HepG2 (cell line): ENCODE measurements around the gene PLEKHA6. TPM values are rescaled to one million over a fixed set of nuclear protein-coding genes. Genes with fewer than 3 reads are reported as not detected.

Source experiments
- DMAP1 ChIP-seq: IDR thresholded peaks from 2 replicates; pipeline ENCODE4 v1.6.1; 2016
- FOSL1 ChIP-seq: sonication (generic); formaldehyde crosslinking; IDR thresholded peaks from 2 replicates; pipeline ENCODE4 v1.9.0; 2021; ENCODE audit warnings: missing genetic modification reagents, borderline replicate concordance
- HNF4A ChIP-seq: sonication (generic); formaldehyde crosslinking; IDR thresholded peaks from 2 replicates; pipeline ENCODE4 v1.4.0; 2020; ENCODE audit warnings: missing genetic modification reagents
- HNF4G ChIP-seq, 2 experiments: sonication (generic) in 1 of 2; formaldehyde crosslinking in 1 of 2; IDR thresholded peaks; 2 replicates each; pipeline versions ENCODE4 v1.4.0 to v1.6.1; 2011 to 2020; ENCODE audit warnings: borderline replicate concordance in 2 of 2, low read depth in 2 of 2, mild to moderate bottlenecking in 2 of 2, low read length in 1 of 2, missing genetic modification reagents in 1 of 2, moderate library complexity in 1 of 2
- HNRNPK ChIP-seq: fragments of 200-400 bp; formaldehyde crosslinking; IDR thresholded peaks from 2 replicates; pipeline ENCODE4 v1.6.1; 2018; ENCODE audit warnings: low read length, low read depth, moderate library complexity, mild to moderate bottlenecking; ENCODE audit not compliant: poor library complexity, severe bottlenecking
- KDM1A ChIP-seq: IDR thresholded peaks from 2 replicates; pipeline ENCODE4 v1.6.1; 2016; ENCODE audit warnings: missing compliant biosample characterization
- MXD3 ChIP-seq: IDR thresholded peaks from 2 replicates; pipeline ENCODE4 v1.6.1; 2016; ENCODE audit warnings: mild to moderate bottlenecking, missing biosample characterization, missing genetic modification reagents
- MZF1 ChIP-seq: sonication (generic); formaldehyde crosslinking; IDR thresholded peaks from 2 replicates; pipeline ENCODE4 v1.8.1; 2023; ENCODE audit warnings: mild to moderate bottlenecking, missing genetic modification reagents, borderline replicate concordance
- PHF21A ChIP-seq: sonication (generic); formaldehyde crosslinking; IDR thresholded peaks from 2 replicates; pipeline ENCODE4 v1.5.0; 2020; ENCODE audit warnings: mild to moderate bottlenecking, missing genetic modification reagents
- TBX2 ChIP-seq: sonication (generic); formaldehyde crosslinking; IDR thresholded peaks from 2 replicates; pipeline ENCODE4 v1.5.0; 2020; ENCODE audit warnings: missing genetic modification reagents, mild to moderate bottlenecking, borderline replicate concordance
- TIGD3 ChIP-seq: sonication (generic); formaldehyde crosslinking; IDR thresholded peaks from 2 replicates; pipeline ENCODE4 v1.5.1; 2020; ENCODE audit warnings: mild to moderate bottlenecking, missing genetic modification reagents, borderline replicate concordance
- TP53 ChIP-seq: sonication (generic); formaldehyde crosslinking; conservative IDR thresholded peaks from 2 replicates; pipeline ENCODE4 v1.4.0; 2020; ENCODE audit warnings: missing genetic modification reagents
- TRIM24 ChIP-seq: sonication (generic); formaldehyde crosslinking; IDR thresholded peaks from 2 replicates; pipeline ENCODE4 v1.8.0; 2022; ENCODE audit warnings: mild to moderate bottlenecking, missing genetic modification reagents
- YEATS2 ChIP-seq: sonication (generic); formaldehyde crosslinking; IDR thresholded peaks from 2 replicates; pipeline ENCODE4 v1.4.0; 2020; ENCODE audit warnings: missing genetic modification reagents, borderline replicate concordance
- ZIK1 ChIP-seq: sonication (generic); formaldehyde crosslinking; IDR thresholded peaks from 2 replicates; pipeline ENCODE4 v1.5.0; 2020; ENCODE audit warnings: mild to moderate bottlenecking, low read depth, missing genetic modification reagents, borderline replicate concordance
- ZMYM3 ChIP-seq: sonication (generic); formaldehyde crosslinking; IDR thresholded peaks from 2 replicates; pipeline ENCODE4 v1.5.1; 2020; ENCODE audit warnings: mild to moderate bottlenecking, missing genetic modification reagents
- ZNF333 ChIP-seq: sonication (generic); formaldehyde crosslinking; IDR thresholded peaks from 2 replicates; pipeline ENCODE4 v1.4.0; 2020; ENCODE audit warnings: mild to moderate bottlenecking, missing genetic modification reagents, borderline replicate concordance
- ZNF34 ChIP-seq: sonication (generic); formaldehyde crosslinking; IDR thresholded peaks from 2 replicates; pipeline ENCODE4 v1.4.0; 2020; ENCODE audit warnings: mild to moderate bottlenecking, missing genetic modification reagents, borderline replicate concordance
- ZNF430 ChIP-seq: sonication (generic); formaldehyde crosslinking; IDR thresholded peaks from 2 replicates; pipeline ENCODE4 v1.9.0; 2021; ENCODE audit warnings: mild to moderate bottlenecking, missing genetic modification reagents
- ZNF678 ChIP-seq: sonication (generic); formaldehyde crosslinking; IDR thresholded peaks from 2 replicates; pipeline ENCODE4 v1.4.0; 2020; ENCODE audit warnings: mild to moderate bottlenecking, missing genetic modification reagents
- polyA plus RNA-seq, 8 experiments: library from polyadenylated mRNA; depleted of rRNA in 3 of 8; stranded (reverse) in 7 of 8; unstranded in 1 of 8; fragments of >200 nt; fragmentation: Illumina TruSeq in 4 of 8; extraction: Trizol in 4 of 8; gene quantifications; 2 replicates each; pipeline versions ENCODE4 v1.2.1 to v1.2.3, GENCODE V29; 2011 to 2016; ENCODE audit warnings: low read depth in 4 of 8, missing spikeins in 1 of 8, mixed read lengths in 1 of 8; ENCODE audit not compliant: insufficient read depth in 1 of 8
- total RNA-seq, 5 experiments: library from RNA; depleted of rRNA; stranded (reverse); fragments of >200 nt; fragmentation: Illumina TruSeq; extraction: Trizol; gene quantifications; 2 replicates each; pipeline ENCODE4 v1.2.3, GENCODE V29; 2016; ENCODE audit warnings: low read depth in 1 of 5
- TF ChIP-seq, protein P1 (sequence below): sonication (generic); formaldehyde crosslinking; IDR thresholded peaks from 2 replicates; pipeline ENCODE4 v1.5.1; 2020; ENCODE audit warnings: mild to moderate bottlenecking, missing genetic modification reagents, moderate library complexity
- TF ChIP-seq, protein P2 (sequence below): sonication (generic); formaldehyde crosslinking; IDR thresholded peaks from 2 replicates; pipeline ENCODE4 v1.5.0; 2020; ENCODE audit warnings: missing genetic modification reagents
- TF ChIP-seq, protein P3 (sequence below): sonication (generic); formaldehyde crosslinking; IDR thresholded peaks from 2 replicates; pipeline ENCODE4 v1.9.0; 2021; ENCODE audit warnings: missing genetic modification reagents, mild to moderate bottlenecking, borderline replicate concordance
- TF ChIP-seq, protein P4 (sequence below): sonication (generic); formaldehyde crosslinking; IDR thresholded peaks from 2 replicates; pipeline ENCODE4 v1.5.0; 2020; ENCODE audit warnings: missing genetic modification reagents, mild to moderate bottlenecking, borderline replicate concordance

Gene PLEKHA6
- total and polyA plus RNA-seq, 2 of the 13 experiments (the other 11 are each of a cell fraction or from before 2014, with no cell fraction given) = 5.3 to 11.4 TPM

DNA sequence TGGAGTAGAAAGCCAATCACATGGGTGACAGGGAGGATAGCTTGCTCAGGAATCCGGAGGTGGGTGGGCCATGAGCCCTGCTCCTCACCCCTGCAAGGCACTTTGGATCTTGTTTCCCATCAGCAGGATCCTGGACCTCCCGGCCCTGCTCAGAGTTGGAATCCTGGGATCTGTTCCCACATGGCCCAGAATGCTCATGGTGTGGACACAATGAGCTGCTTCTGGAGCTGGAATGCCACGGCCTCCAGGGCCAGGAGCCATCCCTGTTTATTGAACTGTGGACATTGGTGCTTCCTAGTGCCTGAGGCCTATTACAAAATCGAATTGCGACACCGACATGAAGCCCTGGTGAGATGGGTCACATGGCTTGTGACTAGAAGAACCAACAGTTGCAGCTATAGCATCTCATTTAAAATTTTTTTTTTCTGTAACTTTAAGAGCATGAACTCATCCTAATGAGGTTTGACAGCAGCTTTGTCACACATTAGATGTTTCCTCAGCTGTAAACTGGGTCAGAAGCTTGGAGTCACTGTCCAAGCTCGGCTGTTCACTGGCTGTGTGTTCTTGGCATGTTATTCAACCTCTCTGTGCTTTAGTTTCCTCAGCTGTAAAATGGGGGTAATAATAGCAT, 105.6 kb downstream of the PLEKHA6 start (continued):
- TF ChIP-seq, protein P1, sequence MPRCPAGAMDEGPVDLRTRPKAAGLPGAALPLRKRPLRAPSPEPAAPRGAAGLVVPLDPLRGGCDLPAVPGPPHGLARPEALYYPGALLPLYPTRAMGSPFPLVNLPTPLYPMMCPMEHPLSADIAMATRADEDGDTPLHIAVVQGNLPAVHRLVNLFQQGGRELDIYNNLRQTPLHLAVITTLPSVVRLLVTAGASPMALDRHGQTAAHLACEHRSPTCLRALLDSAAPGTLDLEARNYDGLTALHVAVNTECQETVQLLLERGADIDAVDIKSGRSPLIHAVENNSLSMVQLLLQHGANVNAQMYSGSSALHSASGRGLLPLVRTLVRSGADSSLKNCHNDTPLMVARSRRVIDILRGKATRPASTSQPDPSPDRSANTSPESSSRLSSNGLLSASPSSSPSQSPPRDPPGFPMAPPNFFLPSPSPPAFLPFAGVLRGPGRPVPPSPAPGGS = no peak
- peak; percentile 96 for TF ChIP-seq PHF21A
- TF ChIP-seq, protein P2, sequence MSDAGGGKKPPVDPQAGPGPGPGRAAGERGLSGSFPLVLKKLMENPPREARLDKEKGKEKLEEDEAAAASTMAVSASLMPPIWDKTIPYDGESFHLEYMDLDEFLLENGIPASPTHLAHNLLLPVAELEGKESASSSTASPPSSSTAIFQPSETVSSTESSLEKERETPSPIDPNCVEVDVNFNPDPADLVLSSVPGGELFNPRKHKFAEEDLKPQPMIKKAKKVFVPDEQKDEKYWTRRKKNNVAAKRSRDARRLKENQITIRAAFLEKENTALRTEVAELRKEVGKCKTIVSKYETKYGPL (CRISPR knock-in tag) = no peak
- TF ChIP-seq MZF1 (CRISPR knock-in tag) = 0 out of 2 replicates have a peak, but pooled peaks have one; percentile 68
- TF ChIP-seq, protein P3, sequence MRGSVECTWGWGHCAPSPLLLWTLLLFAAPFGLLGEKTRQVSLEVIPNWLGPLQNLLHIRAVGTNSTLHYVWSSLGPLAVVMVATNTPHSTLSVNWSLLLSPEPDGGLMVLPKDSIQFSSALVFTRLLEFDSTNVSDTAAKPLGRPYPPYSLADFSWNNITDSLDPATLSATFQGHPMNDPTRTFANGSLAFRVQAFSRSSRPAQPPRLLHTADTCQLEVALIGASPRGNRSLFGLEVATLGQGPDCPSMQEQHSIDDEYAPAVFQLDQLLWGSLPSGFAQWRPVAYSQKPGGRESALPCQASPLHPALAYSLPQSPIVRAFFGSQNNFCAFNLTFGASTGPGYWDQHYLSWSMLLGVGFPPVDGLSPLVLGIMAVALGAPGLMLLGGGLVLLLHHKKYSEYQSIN = no peak
- TF ChIP-seq HNF4G (IDR thresholded peaks at IDR 0.05; ENCODE audit: borderline replicate concordance, low read depth, low read length) = peak; percentile 79
- TF ChIP-seq HNF4G (CRISPR knock-in tag; IDR thresholded peaks at IDR 0.05; ENCODE audit: borderline replicate concordance, low read depth) = no peak
- TF ChIP-seq HNRNPK = no peak
- no peak for TF ChIP-seq FOSL1 (CRISPR knock-in tag)
- TF ChIP-seq ZNF430 (CRISPR knock-in tag) = peak; percentile 91; the same call in 1 of the 2 replicates
- TF ChIP-seq ZNF34 (CRISPR knock-in tag) = no peak
- TF ChIP-seq TP53 (CRISPR knock-in tag) = 0 out of 2 replicates have a peak, but pooled peaks have one; percentile 21
- TF ChIP-seq TBX2 (CRISPR knock-in tag) = peak; percentile 85
- TF ChIP-seq, protein P4, sequence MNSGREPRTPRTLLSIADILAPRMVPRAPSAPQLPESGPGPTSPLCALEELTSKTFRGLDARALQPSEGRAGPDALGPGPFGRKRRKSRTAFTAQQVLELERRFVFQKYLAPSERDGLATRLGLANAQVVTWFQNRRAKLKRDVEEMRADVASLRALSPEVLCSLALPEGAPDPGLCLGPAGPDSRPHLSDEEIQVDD (CRISPR knock-in tag) = no peak
- TF ChIP-seq ZNF678 (CRISPR knock-in tag) = peak; percentile 85; the same call in 1 of the 2 replicates
- no peak for TF ChIP-seq KDM1A (CRISPR knock-in tag)
- TF ChIP-seq TRIM24 (CRISPR knock-in tag) = 0 out of 2 replicates have a peak, but pooled peaks have one; percentile 28
- 0 out of 2 replicates have a peak, but pooled peaks have one; percentile 30 for TF ChIP-seq MXD3 (CRISPR knock-in tag)
- TF ChIP-seq ZIK1 (CRISPR knock-in tag) = 0 out of 2 replicates have a peak, but pooled peaks have one; percentile 41
- peak; percentile 88 for TF ChIP-seq HNF4A
- 0 out of 2 replicates have a peak, but pooled peaks have one; percentile 14 for TF ChIP-seq ZNF333 (CRISPR knock-in tag)
- no peak; the same call in 1 of the 2 replicates for TF ChIP-seq YEATS2 (CRISPR knock-in tag)
- TF ChIP-seq ZMYM3 (CRISPR knock-in tag) = peak; percentile 94
- no peak for TF ChIP-seq TIGD3 (CRISPR knock-in tag)
- TF ChIP-seq DMAP1 (CRISPR knock-in tag) = peak; percentile 87
